ENCODE measurements around the gene CYP2U1. TPM values are rescaled to one million over a fixed set of nuclear protein-coding genes. Genes with fewer than 3 reads are reported as not detected.
"Not testable (repeated sequence)": the region's sequence is repeated elsewhere in the genome, so short reads cannot be mapped to it uniquely, and the experiment has no call there.

Gene CYP2U1
- total RNA-seq, 1 experiment from 2014 or later = 0.82 TPM

- POLR2A ChIA-PET (ENCODE audit: low non-redundant PET) = no interaction called here
- CTCF ChIA-PET = no interaction called here
- intact Hi-C loops (cut with micrococcal nuclease; ENCODE audit: unreplicated experiment) = no loop called here
Measured at GRCh38 chr4:107951551-107951950, 20.2 kb downstream of the CYP2U1 start.

GRCh38 chr4:107956011-107956410, 24.7 kb downstream of the CYP2U1 start:
- no peak overlapping the region for H3K4me3 ChIP-seq (ENCODE audit: low read depth, low read length, poor library complexity, severe bottlenecking)
- H3K4me1 ChIP-seq (ENCODE audit: insufficient read depth, low read length, poor library complexity, severe bottlenecking) = no peaks in the 10 kb centered on the region
- CTCF ChIA-PET = no interaction called here
- intact Hi-C loops (cut with micrococcal nuclease; ENCODE audit: unreplicated experiment) = no loop called here
- H3K36me3 ChIP-seq (ENCODE audit: insufficient read depth, low read length, poor library complexity, severe bottlenecking) = no peaks in the 10 kb centered on the region
- DNase-seq (ENCODE audit: low spot score) = no peak
- POLR2A ChIA-PET (ENCODE audit: low non-redundant PET) = no interaction called here
- no TSS peak for BruUV-seq (replicated peaks)
- H3K27me3 ChIP-seq (replicated peaks; ENCODE audit: insufficient read depth, low read depth, low read length, poor library complexity) = no peaks in the 10 kb centered on the region
- TF ChIP-seq, protein P1, sequence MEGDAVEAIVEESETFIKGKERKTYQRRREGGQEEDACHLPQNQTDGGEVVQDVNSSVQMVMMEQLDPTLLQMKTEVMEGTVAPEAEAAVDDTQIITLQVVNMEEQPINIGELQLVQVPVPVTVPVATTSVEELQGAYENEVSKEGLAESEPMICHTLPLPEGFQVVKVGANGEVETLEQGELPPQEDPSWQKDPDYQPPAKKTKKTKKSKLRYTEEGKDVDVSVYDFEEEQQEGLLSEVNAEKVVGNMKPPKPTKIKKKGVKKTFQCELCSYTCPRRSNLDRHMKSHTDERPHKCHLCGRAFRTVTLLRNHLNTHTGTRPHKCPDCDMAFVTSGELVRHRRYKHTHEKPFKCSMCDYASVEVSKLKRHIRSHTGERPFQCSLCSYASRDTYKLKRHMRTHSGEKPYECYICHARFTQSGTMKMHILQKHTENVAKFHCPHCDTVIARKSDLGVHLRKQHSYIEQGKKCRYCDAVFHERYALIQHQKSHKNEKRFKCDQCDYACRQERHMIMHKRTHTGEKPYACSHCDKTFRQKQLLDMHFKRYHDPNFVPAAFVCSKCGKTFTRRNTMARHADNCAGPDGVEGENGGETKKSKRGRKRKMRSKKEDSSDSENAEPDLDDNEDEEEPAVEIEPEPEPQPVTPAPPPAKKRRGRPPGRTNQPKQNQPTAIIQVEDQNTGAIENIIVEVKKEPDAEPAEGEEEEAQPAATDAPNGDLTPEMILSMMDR (conservative IDR thresholded peaks at IDR 0.05; ENCODE audit: low read depth, low read length) = no peak
- TF ChIP-seq EZH2 (IDR thresholded peaks at IDR 0.05; ENCODE audit: borderline replicate concordance, low read depth, low read length, poor library complexity, severe bottlenecking) = no peak
- no peak overlapping the region for H3K27ac ChIP-seq (ENCODE audit: low read depth, low read length, poor library complexity, severe bottlenecking)
- no peaks in the 10 kb centered on the region for H3K9me3 ChIP-seq (ENCODE audit: low read depth, low read length, poor library complexity, severe bottlenecking)

More at GRCh38 chr4:107951551-107951950, 20.2 kb downstream of the CYP2U1 start:
- Histone ChIP-seq H3K9me3 (ENCODE audit: low read depth, low read length, poor library complexity, severe bottlenecking) (no peaks in the 10 kb centered on the region), H3K4me3 (ENCODE audit: low read depth, low read length, poor library complexity, severe bottlenecking) (no peak overlapping the region), H3K27ac (ENCODE audit: low read depth, low read length, poor library complexity, severe bottlenecking) (no peak overlapping the region), H3K4me1 (ENCODE audit: insufficient read depth, low read length, poor library complexity, severe bottlenecking) (no peaks in the 10 kb centered on the region), H3K27me3 (replicated peaks; ENCODE audit: insufficient read depth, low read depth, low read length, poor library complexity) (no peaks in the 10 kb centered on the region), H3K36me3 (ENCODE audit: insufficient read depth, low read length, poor library complexity, severe bottlenecking) (no peaks in the 10 kb centered on the region)
- no TSS peak for BruUV-seq (replicated peaks)
- TF ChIP-seq EZH2 (IDR thresholded peaks at IDR 0.05; ENCODE audit: borderline replicate concordance, low read depth, low read length, poor library complexity, severe bottlenecking) = no peak
- TF ChIP-seq, protein P1 (conservative IDR thresholded peaks at IDR 0.05; ENCODE audit: low read depth, low read length) = no peak
- no peak for DNase-seq (ENCODE audit: low spot score)

GRCh38 chr4:107966903-107967302, 35.6 kb downstream of the CYP2U1 start:
- ChIA-PET POLR2A (ENCODE audit: low non-redundant PET) (no interaction called here), CTCF (no interaction called here)
- Histone ChIP-seq H3K4me1 (ENCODE audit: insufficient read depth, low read length, poor library complexity, severe bottlenecking) (no peaks in the 10 kb centered on the region), H3K27me3 (replicated peaks; ENCODE audit: insufficient read depth, low read depth, low read length, poor library complexity) (no peaks in the 10 kb centered on the region), H3K27ac (ENCODE audit: low read depth, low read length, poor library complexity, severe bottlenecking) (no peak overlapping the region), H3K36me3 (ENCODE audit: insufficient read depth, low read length, poor library complexity, severe bottlenecking) (no peaks in the 10 kb centered on the region), H3K9me3 (ENCODE audit: low read depth, low read length, poor library complexity, severe bottlenecking) (no peaks in the 10 kb centered on the region), H3K4me3 (ENCODE audit: low read depth, low read length, poor library complexity, severe bottlenecking) (no peak overlapping the region)
- TF ChIP-seq EZH2 (IDR thresholded peaks at IDR 0.05; ENCODE audit: borderline replicate concordance, low read depth, low read length, poor library complexity, severe bottlenecking) = no peak
- TF ChIP-seq, protein P1 (conservative IDR thresholded peaks at IDR 0.05; ENCODE audit: low read depth, low read length) = no peak
- DNase-seq (ENCODE audit: low spot score) = no peak
- no TSS peak for BruUV-seq (replicated peaks)
- intact Hi-C loops (cut with micrococcal nuclease; ENCODE audit: unreplicated experiment) = no loop called here

- CTCF ChIA-PET; DNase-seq (ENCODE audit: low spot score); H3K36me3 ChIP-seq (ENCODE audit: insufficient read depth, low read length, poor library complexity, severe bottlenecking); H3K9me3 ChIP-seq (ENCODE audit: low read depth, low read length, poor library complexity, severe bottlenecking); POLR2A ChIA-PET (ENCODE audit: low non-redundant PET); H3K4me1 ChIP-seq (ENCODE audit: insufficient read depth, low read length, poor library complexity, severe bottlenecking); H3K27ac ChIP-seq (ENCODE audit: low read depth, low read length, poor library complexity, severe bottlenecking); BruUV-seq (replicated peaks); H3K4me3 ChIP-seq (ENCODE audit: low read depth, low read length, poor library complexity, severe bottlenecking); H3K27me3 ChIP-seq (replicated peaks; ENCODE audit: insufficient read depth, low read depth, low read length, poor library complexity); intact Hi-C loops (cut with micrococcal nuclease; ENCODE audit: unreplicated experiment): not testable (repeated sequence)
Measured at GRCh38 chr4:107967519-107967918, 36.2 kb downstream of the CYP2U1 start.

- CTCF ChIA-PET; POLR2A ChIA-PET (ENCODE audit: low non-redundant PET); intact Hi-C loops (cut with micrococcal nuclease; ENCODE audit: unreplicated experiment); BruUV-seq (replicated peaks); H3K4me1 ChIP-seq (ENCODE audit: insufficient read depth, low read length, poor library complexity, severe bottlenecking); H3K36me3 ChIP-seq (ENCODE audit: insufficient read depth, low read length, poor library complexity, severe bottlenecking); H3K27ac ChIP-seq (ENCODE audit: low read depth, low read length, poor library complexity, severe bottlenecking); H3K9me3 ChIP-seq (ENCODE audit: low read depth, low read length, poor library complexity, severe bottlenecking); H3K4me3 ChIP-seq (ENCODE audit: low read depth, low read length, poor library complexity, severe bottlenecking); H3K27me3 ChIP-seq (replicated peaks; ENCODE audit: insufficient read depth, low read depth, low read length, poor library complexity); DNase-seq (ENCODE audit: low spot score): not testable (repeated sequence)
Measured at GRCh38 chr4:107967921-107968320, 36.6 kb downstream of the CYP2U1 start.

Data from A673 (cell line).